ENCODE data around the gene MGARP.
"Not testable (repeated sequence)": the region's sequence is repeated elsewhere in the genome, so short reads cannot be mapped to it uniquely, and the experiment has no call there.

Gene MGARP

DNA sequence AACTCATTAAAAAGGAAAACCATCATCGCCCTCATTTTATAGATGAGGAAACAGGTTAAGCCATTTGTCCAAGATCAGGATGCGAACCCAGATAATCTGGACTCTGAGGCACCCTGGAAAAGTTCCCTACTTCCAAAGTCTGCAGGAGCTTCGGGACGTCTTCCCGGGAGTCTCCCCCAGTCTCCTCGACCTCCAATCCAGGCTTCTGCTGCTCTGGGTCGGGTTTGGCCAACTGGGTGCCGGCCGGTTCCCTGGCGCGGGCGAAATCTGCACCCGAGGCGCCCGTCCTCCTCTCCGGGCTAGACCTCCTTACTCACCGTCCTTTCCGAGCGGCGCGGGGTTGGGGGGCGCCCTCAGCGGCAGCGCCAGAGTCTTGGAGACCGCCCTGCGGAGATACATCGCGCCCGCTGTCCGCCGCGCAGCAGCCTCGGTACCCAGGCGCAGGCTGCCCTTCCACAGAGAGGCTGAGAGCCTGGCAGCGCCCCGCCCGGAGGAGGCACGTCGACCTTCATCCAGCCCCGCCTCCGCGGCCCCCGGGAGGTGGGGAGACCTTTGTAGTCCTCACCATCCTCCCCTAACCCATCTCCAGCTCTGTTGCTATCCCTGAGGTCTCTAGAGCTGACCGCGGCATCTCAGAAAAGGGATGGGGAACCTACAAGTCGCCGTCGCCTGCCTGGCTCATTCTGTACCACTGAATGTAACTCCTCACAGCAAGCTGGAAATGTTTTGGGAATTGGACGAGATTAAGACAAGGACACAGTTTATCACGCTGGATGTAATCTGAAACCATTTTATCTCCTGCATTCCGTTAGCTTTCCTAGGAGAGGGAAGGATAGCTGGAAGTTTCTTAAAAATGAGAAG, at the start of gene MGARP:
MGARP (minus strand) TSS at position 466 of the 861 bp plus-strand sequence; CDS start at position 399, 67 bp downstream.
- H3K27ac ChIP-seq = no peak within 1 kb of the TSS
- no peaks in the 10 kb centered on the region for H4K20me1 ChIP-seq
- no peaks in the 10 kb centered on the region for H3K27me3 ChIP-seq
- H3K9me3 ChIP-seq (replicated peaks in 1 of 11) = peaks cover 20 to 29% (median 24%) of the 10 kb centered on the region in 11 experiments
- no peak within 1 kb of the TSS for H3K4me3 ChIP-seq
- peaks cover 0 to 8% (median 0%) of the 10 kb centered on the region in 10 experiments; a peak in 4 of 20 replicates for H3K4me1 ChIP-seq
- peaks cover 0 to 10% (median 6%) of the 10 kb centered on the region in 11 experiments; a peak in 12 of 22 replicates for H3K36me3 ChIP-seq
- H3K9ac ChIP-seq = no peak within 1 kb of the TSS
- H3K4me2 ChIP-seq = no peak within 1 kb of the TSS
- no peak for TF ChIP-seq Cebpa-rat (IDR thresholded peaks at IDR 0.05)

DNA sequence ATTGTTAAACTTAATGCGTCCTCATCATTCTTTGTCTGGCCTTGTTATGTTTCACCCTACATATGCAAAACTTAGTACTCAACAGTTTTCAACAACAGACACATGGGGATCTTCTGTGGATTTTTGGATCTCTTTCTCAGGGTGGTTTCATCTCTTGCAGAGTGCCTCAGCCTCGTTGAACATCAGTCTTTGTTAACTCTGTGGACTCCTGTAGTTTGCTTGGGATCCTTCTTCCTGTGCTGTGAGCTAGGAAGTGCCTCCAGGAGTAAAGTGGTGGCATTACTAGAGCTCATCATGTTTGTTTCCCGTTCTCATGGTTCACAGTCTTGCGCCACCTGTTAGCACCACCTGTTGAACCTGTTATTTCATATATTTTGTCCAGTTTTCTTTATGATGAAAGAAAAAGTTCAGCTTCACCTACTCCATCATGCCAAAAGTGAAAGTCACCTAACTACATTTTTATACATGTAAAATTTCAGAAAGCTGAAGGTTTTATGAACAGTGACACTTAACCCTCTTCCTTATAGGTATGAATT, 49.7 kb upstream of the MGARP start:
- H3K27ac ChIP-seq = 0 out of 22 replicates have a peak overlapping the region, but pooled peaks of 1 of the 11 experiments have one; percentile 41
- H3K4me1 ChIP-seq = peaks cover 0 to 28% (median 0%) of the 10 kb centered on the region in 10 experiments; a peak in 7 of 20 replicates
- H3K9ac ChIP-seq = no peak overlapping the region
- peak overlapping the region in 2 of 11 experiments; percentile 20 to 26; a peak in 1 of 22 replicates for H3K4me2 ChIP-seq
- TF ChIP-seq Cebpa-rat (IDR thresholded peaks at IDR 0.05) = no peak
- peaks cover 0 to 30% (median 27%) of the 10 kb centered on the region in 11 experiments; a peak in 19 of 22 replicates for H3K9me3 ChIP-seq (replicated peaks in 1 of 11)
- H3K4me3 ChIP-seq = no peak overlapping the region
- H3K36me3 ChIP-seq = peaks cover 29 to 97% (median 76%) of the 10 kb centered on the region in 11 experiments
- H3K27me3 ChIP-seq = no peaks in the 10 kb centered on the region
- H4K20me1 ChIP-seq = peaks cover 60 to 100% (median 99%) of the 10 kb centered on the region in 11 experiments; a peak in 21 of 22 replicates

DNA sequence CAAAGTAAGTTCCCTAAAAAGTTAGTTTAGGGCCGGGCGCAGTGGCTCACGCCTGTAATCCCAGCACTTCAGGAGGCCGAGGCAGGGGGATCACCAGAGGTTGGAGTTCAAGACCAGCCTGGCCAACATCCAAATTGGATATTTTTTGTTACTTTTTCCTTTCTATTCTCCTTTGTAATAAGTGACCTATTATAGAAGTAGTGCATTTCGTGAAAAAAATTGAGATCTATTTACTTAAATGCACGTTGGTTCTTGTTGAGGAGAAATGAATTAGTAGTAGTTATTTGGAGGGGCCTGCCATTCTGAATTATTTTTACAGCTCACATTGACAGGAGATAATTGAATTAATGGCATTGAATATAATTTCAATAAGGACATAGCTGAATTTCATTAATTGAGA, 44.6 kb upstream of the MGARP start:
- Histone ChIP-seq H3K4me2 (no peak overlapping the region), H3K4me1 (peaks cover 0 to 26% (median 0%) of the 10 kb centered on the region in 10 experiments; a peak in 6 of 20 replicates), H3K27ac (no peak overlapping the region), H3K4me3 (no peak overlapping the region), H3K27me3 (no peaks in the 10 kb centered on the region), H3K9me3 (replicated peaks in 1 of 11) (peaks cover 0 to 41% (median 33%) of the 10 kb centered on the region in 11 experiments; a peak in 19 of 22 replicates), H3K36me3 (peaks cover 24 to 74% (median 54%) of the 10 kb centered on the region in 11 experiments), H3K9ac (no peak overlapping the region), H4K20me1 (peaks cover 53 to 100% (median 99%) of the 10 kb centered on the region in 11 experiments; a peak in 21 of 22 replicates)
- TF ChIP-seq Cebpa-rat (IDR thresholded peaks at IDR 0.05) = no peak

DNA sequence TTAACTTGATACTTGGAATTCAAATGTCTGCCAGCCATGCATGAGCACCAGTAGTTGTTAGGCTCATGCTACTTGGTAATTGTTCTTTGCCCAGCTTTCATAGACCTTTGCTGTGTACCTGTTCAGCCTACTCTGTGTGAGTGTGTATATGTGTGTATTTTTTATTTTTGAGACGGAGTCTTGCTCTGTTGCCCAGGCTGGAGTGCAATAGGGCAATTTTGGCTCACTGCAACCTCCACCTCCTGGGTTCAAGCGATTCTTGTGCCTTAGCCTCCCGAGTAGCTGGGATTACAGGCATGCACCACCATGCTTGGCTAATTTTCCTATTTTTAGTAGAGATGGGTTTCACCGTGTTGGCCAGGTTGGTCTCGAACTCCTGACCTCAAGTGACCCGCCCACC, 42.5 kb upstream of the MGARP start:
- H3K27me3 ChIP-seq, H3K27ac ChIP-seq, H3K9ac ChIP-seq, H3K4me3 ChIP-seq, H3K4me2 ChIP-seq: not testable (repeated sequence)
- peaks cover 0 to 37% (median 26%) of the 10 kb centered on the region in 11 experiments; a peak in 18 of 22 replicates for H3K9me3 ChIP-seq (replicated peaks in 1 of 11)
- peaks cover 8 to 74% (median 51%) of the 10 kb centered on the region in 11 experiments; a peak in 21 of 22 replicates for H3K36me3 ChIP-seq
- peaks cover 55 to 100% (median 100%) of the 10 kb centered on the region in 11 experiments; a peak in 21 of 22 replicates for H4K20me1 ChIP-seq
- H3K4me1 ChIP-seq = peaks cover 0 to 32% (median 0%) of the 10 kb centered on the region in 10 experiments; a peak in 6 of 20 replicates

DNA sequence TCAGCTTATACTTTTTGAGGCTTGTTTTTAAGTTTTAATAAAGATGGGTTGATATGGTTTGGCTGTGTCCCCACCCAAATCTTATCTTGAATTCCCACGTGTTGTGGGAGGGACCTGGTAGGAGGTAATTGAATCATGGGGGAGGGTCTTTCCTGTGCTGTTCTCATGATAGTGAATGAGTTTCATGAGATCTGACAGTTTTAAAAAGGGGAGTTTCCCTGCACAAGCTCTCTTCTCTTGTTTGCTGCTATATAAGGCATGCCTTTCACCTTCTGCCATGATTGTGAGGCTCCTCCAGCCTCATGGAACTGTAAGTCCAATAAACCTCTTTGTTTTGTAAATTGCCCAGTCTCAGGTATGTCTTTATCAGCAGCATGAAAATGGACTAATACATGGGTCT, 42.0 kb upstream of the MGARP start:
- not testable (repeated sequence) for H3K9ac ChIP-seq, H3K27me3 ChIP-seq, H3K27ac ChIP-seq, H3K4me3 ChIP-seq, H3K4me2 ChIP-seq
- peaks cover 57 to 100% (median 100%) of the 10 kb centered on the region in 11 experiments; a peak in 21 of 22 replicates for H4K20me1 ChIP-seq
- H3K4me1 ChIP-seq = peaks cover 0 to 37% (median 0%) of the 10 kb centered on the region in 10 experiments; a peak in 7 of 20 replicates
- peaks cover 0 to 37% (median 26%) of the 10 kb centered on the region in 11 experiments; a peak in 17 of 22 replicates for H3K9me3 ChIP-seq (replicated peaks in 1 of 11)
- H3K36me3 ChIP-seq = peaks cover 3 to 74% (median 51%) of the 10 kb centered on the region in 11 experiments; a peak in 21 of 22 replicates

DNA sequence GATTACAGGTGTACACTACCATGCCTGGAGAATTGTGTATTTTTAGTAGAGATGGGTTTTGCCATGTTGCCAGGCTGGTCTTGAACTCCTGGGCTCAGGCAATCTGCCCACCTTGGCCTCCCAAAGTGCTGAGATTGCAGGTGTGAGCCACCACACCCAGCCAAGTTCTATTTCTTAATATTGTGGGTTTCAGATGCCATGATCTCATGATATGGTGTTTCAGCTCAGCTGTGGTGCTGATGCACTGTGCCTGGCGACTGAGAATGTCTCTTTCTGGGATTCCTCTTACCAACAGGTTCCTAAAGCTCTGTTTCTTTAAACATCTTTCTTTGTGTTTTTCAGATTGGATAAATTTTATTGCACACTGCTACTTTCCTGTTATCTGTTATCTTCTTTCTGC, 39.5 kb upstream of the MGARP start:
- H3K27me3 ChIP-seq = no peaks in the 10 kb centered on the region
- H3K36me3 ChIP-seq = peaks cover 0 to 75% (median 60%) of the 10 kb centered on the region in 11 experiments; a peak in 19 of 22 replicates
- peaks cover 0 to 55% (median 47%) of the 10 kb centered on the region in 11 experiments; a peak in 18 of 22 replicates for H3K9me3 ChIP-seq (replicated peaks in 1 of 11)
- H3K9ac ChIP-seq = no peak overlapping the region
- H3K27ac ChIP-seq = no peak overlapping the region
- peaks cover 0 to 55% (median 0%) of the 10 kb centered on the region in 10 experiments; a peak in 8 of 20 replicates for H3K4me1 ChIP-seq
- no peak overlapping the region for H3K4me2 ChIP-seq
- H4K20me1 ChIP-seq = peaks cover 44 to 100% (median 93%) of the 10 kb centered on the region in 11 experiments; a peak in 21 of 22 replicates
- H3K4me3 ChIP-seq = no peak overlapping the region
- TF ChIP-seq Cebpa-rat (IDR thresholded peaks at IDR 0.05) = no peak

DNA sequence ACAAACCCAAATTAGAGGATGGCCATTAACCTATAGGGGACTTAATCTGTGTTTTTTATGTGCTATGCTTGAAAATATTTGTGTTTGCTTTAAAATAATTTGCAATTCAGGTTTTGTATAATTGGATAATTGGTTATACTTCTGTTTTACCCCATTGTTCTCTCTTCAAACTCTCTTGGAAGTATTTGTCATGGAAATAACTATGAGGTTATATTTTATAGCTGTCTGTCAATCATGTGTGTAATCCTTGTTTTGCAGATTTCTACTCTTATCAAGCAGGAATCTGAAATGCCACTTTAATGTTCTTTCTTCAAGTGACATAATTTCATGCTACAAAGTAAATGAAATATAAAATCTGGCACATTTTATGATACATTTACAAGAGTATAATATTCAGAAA, 37.6 kb upstream of the MGARP start:
- Histone ChIP-seq H4K20me1 (peaks cover 38 to 100% (median 93%) of the 10 kb centered on the region in 11 experiments; a peak in 21 of 22 replicates), H3K27ac (no peak overlapping the region), H3K4me2 (no peak overlapping the region), H3K4me3 (no peak overlapping the region), H3K27me3 (no peaks in the 10 kb centered on the region), H3K9ac (no peak overlapping the region), H3K36me3 (peaks cover 0 to 81% (median 74%) of the 10 kb centered on the region in 11 experiments; a peak in 19 of 22 replicates), H3K4me1 (peaks cover 11 to 55% (median 13%) of the 10 kb centered on the region in 10 experiments), H3K9me3 (replicated peaks in 1 of 11) (peaks cover 0 to 66% (median 52%) of the 10 kb centered on the region in 11 experiments; a peak in 18 of 22 replicates)
- no peak for TF ChIP-seq Cebpa-rat (IDR thresholded peaks at IDR 0.05)

DNA sequence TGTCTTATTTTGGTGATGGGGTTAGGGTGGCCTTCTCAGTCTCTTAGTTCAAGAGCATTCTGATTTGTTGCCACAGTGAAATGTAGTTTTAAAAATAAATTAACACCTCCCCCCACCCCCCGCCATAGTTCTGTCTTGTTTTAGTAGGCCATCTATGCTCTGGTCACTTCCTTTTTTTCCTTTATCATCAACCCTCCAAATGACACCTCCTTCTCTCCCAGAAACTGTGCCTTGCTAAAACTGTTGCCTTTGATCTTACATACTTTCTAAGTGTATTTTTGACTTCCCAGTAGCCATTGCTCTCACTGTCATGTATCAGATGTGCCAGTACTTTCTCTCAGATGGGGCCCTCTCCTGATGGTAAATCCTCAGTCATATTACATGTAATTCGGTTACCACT, 36.7 kb upstream of the MGARP start:
- Histone ChIP-seq H3K9me3 (replicated peaks in 1 of 11) (peaks cover 0 to 66% (median 52%) of the 10 kb centered on the region in 11 experiments; a peak in 18 of 22 replicates), H3K4me1 (peaks cover 20 to 62% (median 22%) of the 10 kb centered on the region in 10 experiments), H3K27ac (no peak overlapping the region), H3K27me3 (no peaks in the 10 kb centered on the region), H3K4me2 (peak overlapping the region in 3 of 11 experiments; percentile 26 to 58 (median 29); a peak in 6 of 22 replicates), H4K20me1 (peaks cover 41 to 100% (median 93%) of the 10 kb centered on the region in 11 experiments; a peak in 21 of 22 replicates), H3K36me3 (peaks cover 0 to 80% (median 72%) of the 10 kb centered on the region in 11 experiments; a peak in 19 of 22 replicates), H3K9ac (no peak overlapping the region), H3K4me3 (no peak overlapping the region)
- no peak for TF ChIP-seq Cebpa-rat (IDR thresholded peaks at IDR 0.05)
